DMS114 treated with DMSO at 0.1 percent for 48 hours (cell line): ENCODE data around the gene PNRC1.
"Not testable (repeated sequence)": the region's sequence is repeated elsewhere in the genome, so short reads cannot be mapped to it uniquely, and the experiment has no call there.

Source experiments
- DNase-seq: peaks from one replicate; lab custom pipeline; 2025; ENCODE audit not compliant: unreplicated experiment; lab: John Stamatoyannopoulos, UW

The PNRC1 gene

GRCh38 chr6:89058627-89059026 lies 21.9 kb upstream of the PNRC1 start:
- no peak for DNase-seq

- no peak for DNase-seq
These were observed 21.3 kb upstream of the PNRC1 start for GRCh38 chr6:89059227-89059626.

DNA sequence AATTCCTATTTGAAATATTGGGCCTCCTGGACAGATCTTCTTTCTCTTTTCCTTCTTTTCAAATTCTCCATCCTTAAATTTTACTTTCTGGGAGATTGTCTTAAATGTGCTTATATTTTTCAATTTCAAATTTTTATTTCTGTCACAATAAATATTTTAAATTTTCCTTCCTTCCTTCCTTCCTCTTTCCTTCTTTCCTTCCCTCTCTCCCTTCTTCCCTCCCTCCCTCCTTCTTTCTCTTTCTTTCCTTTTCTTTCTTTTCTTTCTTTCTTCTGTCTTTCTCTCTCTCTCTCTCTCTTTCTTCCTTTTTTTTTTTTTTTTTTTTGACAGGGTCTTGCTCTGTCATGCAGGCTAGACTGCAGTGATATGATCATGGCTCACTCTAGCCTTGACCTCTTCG lies 16.7 kb upstream of the PNRC1 start:
- no peak for DNase-seq

DNA sequence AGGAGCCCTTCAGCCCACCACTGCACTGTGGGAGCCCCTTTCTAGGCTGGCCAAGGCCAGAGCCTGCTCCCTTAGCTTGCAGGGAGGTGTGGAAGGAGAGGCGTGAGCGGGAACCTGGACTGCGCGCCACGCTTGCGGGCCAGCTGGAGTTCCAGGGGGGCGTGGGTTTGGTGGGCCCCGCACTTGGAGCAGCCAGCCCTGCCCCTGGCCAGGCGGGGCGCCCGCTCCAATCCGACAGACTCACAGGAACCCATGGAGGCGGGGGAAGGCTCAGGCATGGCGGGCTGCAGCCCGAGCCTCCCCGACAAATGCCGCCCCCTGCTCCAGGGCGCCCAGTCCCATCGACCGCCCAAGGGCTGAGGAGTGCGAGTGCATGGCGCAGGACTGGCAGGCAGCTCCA lies 15.6 kb upstream of the PNRC1 start:
- DNase-seq = not testable (repeated sequence)

GRCh38 chr6:89066121-89066520 lies 14.4 kb upstream of the PNRC1 start:
- not testable (repeated sequence) for DNase-seq

- no peak for DNase-seq
These were observed 13.5 kb upstream of the PNRC1 start for GRCh38 chr6:89066940-89067646.

DNA sequence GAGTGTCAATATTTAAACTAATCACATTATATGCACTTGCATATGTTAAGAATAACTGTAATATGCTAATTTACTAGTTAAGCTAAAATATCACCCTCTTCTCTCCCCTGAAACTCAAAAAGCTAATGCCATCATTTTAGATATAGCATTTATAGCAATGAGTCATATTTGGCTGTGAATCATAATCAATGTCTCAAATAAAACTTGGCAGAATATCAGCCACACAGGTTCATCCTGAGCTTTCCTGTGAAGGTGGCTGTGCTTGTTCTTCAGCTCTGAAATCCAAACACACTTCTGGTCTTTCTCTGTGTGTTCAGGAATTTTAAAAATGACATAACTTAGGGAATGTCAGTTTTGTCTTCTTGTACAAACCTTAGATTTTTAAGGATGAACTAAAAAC lies 12.8 kb upstream of the PNRC1 start:
- DNase-seq = no peak

- no peak for DNase-seq
These were observed 11.9 kb upstream of the PNRC1 start for GRCh38 chr6:89068695-89069094.

DNA sequence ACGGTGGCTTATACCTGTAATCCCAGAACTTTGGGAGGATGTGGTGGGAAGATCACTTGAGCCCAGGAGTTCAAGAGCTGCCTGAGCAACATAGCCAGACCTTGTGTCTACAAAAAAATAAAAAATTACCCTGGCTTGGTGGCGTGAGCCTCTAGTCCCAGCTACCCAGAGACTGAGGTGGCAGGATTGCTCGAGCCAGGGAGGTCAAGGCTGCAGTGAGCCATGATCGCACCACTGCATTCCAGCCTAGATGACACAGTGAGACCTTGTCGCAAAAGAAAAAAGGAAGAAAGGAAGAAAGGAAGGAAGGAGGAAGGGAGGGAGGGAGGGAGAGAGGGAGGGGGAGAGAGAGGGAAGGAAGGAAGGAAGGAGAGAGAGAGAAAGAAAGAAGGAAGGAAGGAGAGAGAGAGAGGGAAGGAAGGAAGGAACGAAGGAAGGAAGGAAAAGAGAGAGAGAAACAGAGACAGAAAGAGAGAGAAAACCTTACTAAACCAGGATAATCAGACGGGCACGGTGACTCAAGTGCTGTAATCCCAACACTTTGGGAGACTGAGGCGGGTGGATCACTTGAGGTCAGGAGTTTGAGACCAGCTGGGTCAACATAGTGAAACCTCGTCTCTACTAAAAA lies 10.9 kb upstream of the PNRC1 start:
- no peak for DNase-seq

DNA sequence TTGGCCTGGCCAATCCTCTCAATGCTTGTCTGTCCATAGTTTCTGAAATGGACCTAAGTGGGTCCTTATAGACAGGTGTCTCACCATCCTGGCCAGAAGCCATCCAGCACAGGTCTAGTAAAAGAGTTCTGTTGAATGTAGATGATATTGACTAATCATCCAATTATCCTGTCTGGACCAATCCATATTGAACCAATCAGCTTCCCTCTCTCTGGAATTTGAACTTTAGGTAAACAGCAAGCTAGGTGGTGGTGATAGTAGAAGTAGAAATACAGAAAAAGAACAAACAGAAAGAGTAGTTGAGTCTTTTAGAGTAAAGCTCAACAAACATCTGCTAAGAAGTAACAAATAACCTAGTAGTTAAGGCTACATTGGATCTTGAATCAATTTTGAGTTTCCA lies 9.5 kb upstream of the PNRC1 start:
- DNase-seq = no peak

GRCh38 chr6:89073014-89073620 lies 7.4 kb upstream of the PNRC1 start:
- no peak for DNase-seq

- DNase-seq = no peak
These were observed 6.7 kb upstream of the PNRC1 start for GRCh38 chr6:89073840-89074239.

DNA sequence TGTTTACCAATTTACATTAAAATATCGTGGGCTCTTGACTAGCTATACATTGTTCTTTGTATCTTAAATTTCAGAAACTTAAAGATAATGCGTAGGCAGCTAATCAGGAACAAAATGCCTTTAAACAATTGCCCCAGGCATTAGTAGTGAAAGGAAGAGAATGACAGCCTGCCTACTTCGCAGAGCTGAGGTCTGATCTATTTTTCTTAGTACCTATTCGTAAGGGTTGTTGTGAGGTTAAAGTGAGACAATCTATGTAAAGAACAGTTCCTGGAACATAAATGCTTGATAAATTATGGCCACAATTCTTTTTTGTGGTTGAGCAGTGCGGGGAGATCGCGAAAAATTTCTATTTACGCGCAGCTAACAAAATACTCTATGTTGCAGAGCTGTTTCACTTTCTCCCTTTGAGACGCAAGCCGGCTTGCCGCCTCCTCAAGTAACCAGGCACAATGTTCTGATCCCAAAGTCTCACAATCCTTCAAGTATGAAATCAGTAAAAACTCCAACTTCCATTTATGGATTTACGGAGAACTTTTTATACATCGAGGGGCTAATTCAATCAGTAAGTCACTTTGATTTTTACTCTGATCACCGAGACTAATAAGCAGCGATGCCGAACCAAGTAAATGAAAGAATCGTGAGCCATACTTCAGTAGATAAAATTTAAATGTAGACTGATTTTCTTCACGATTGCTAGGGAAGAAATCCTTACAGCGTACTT lies 878 bp upstream of the PNRC1 start:
- DNase-seq = peak; percentile 63

DNA sequence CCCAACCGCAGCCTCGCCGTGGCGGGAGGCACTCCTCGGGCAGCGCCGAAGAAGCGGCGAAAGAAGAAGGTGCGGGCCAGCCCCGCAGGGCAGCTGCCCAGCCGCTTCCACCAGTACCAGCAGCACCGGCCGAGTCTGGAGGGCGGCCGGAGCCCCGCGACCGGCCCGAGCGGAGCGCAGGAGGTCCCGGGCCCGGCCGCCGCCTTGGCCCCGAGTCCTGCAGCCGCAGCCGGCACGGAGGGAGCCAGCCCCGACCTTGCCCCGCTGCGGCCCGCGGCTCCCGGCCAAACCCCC lies 525 bp downstream of the PNRC1 start:
- DNase-seq = no peak

GRCh38 chr6:89081423-89082322 lies 1.1 kb downstream of the PNRC1 start:
- DNase-seq = peak; percentile 84

GRCh38 chr6:89082486-89082891 lies 1.9 kb downstream of the PNRC1 start:
- DNase-seq = no peak

DNA sequence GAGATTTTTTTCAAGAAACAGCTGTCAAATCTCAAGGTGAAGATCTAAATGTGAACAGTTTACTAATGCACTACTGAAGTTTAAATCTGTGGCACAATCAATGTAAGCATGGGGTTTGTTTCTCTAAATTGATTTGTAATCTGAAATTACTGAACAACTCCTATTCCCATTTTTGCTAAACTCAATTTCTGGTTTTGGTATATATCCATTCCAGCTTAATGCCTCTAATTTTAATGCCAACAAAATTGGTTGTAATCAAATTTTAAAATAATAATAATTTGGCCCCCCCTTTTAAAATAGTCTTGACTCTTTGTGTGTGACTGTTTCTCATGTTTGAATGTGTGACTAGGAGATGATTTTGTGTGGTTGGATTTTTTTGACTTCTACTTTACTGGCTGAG lies 4.0 kb downstream of the PNRC1 start:
- no peak for DNase-seq

- DNase-seq = no peak
These were observed 4.4 kb downstream of the PNRC1 start for GRCh38 chr6:89084954-89085353.

GRCh38 chr6:89085409-89086205 lies 5.1 kb downstream of the PNRC1 start:
- DNase-seq = no peak

GRCh38 chr6:89087881-89088280 lies 7.3 kb downstream of the PNRC1 start:
- no peak for DNase-seq
